Activated CD4-positive, alpha-beta T cell treated with anti-CD3 and anti-CD28 coated beads for 36 hours (primary cell): ENCODE data around the gene CITED1. TPM values are rescaled to one million over a fixed set of nuclear protein-coding genes. Genes with fewer than 3 reads are reported as not detected.
A peak's percentile ranks its signal among the peaks of the same experiment; 100 is the strongest.

Source experiments
- ATAC-seq: fragments of 200-7000 bp; cut with Tn5 transposase; one replicate; pipeline ENCODE4 v1.10.0; 2021; ENCODE audit warnings: mild to moderate bottlenecking, moderate library complexity
- CTCF ChIA-PET: fragments of 350-600 bp; sonication (Branson Sonifier 250); formaldehyde crosslinking; loops from one replicate; lab custom pipeline; 2021; ENCODE audit warnings: antibody characterized with exemption; lab: Charles Lee
- POLR2A ChIA-PET: fragments of 350-600 bp; sonication (Branson Sonifier 250); formaldehyde crosslinking; loops from one replicate; lab custom pipeline; 2021; ENCODE audit warnings: antibody characterized with exemption, inconsistent platforms; lab: Charles Lee
- DNase-seq: peaks from one replicate; pipeline ENCODE4 v3.0.0-alpha.2; 2020
- H3K27ac Mint-ChIP-seq: one replicate; pipeline ENCODE4 v1.8.0; 2021; ENCODE audit warnings: mixed read lengths
- H3K27me3 Mint-ChIP-seq: one replicate; pipeline ENCODE4 v1.8.0; 2021; ENCODE audit warnings: mixed read lengths
- H3K36me3 Mint-ChIP-seq: one replicate; pipeline ENCODE4 v1.8.0; 2021; ENCODE audit warnings: low read depth, mixed read lengths
- H3K4me1 Mint-ChIP-seq: one replicate; pipeline ENCODE4 v1.8.0; 2021; ENCODE audit warnings: mixed read lengths
- H3K4me3 Mint-ChIP-seq: one replicate; pipeline ENCODE4 v1.8.0; 2021; ENCODE audit warnings: mild to moderate bottlenecking, moderate library complexity, mixed read lengths
- H3K9me3 Mint-ChIP-seq: one replicate; pipeline ENCODE4 v1.8.0; 2021; ENCODE audit warnings: low read depth, mixed read lengths
- intact Hi-C, 2 experiments: fragments of 100-400 bp; cut with DNase I in 1 of 2; cut with micrococcal nuclease in 1 of 2; formaldehyde crosslinking; loops; one replicate each; pipeline versions ENCODE4 v1.14.2 to v1.15.1; 2022 to 2024; cut with DNase I, micrococcal nuclease
- total RNA-seq, 2 experiments: library from RNA; stranded (reverse); gene quantifications; one replicate each; pipeline ENCODE4 v1.2.3, GENCODE V29; 2021

The CITED1 gene
- total RNA-seq, 2 experiments from 2014 or later: 0.25 TPM; not detected in 1

- H3K36me3 Mint-ChIP-seq: no peaks in the 10 kb centered on the region
- H3K9me3 Mint-ChIP-seq: no peaks in the 10 kb centered on the region
- POLR2A ChIA-PET: no interaction called here
- DNase-seq (no peak), ATAC-seq (no peak)
- H3K27me3 Mint-ChIP-seq: peaks cover 43% of the 10 kb centered on the region
- CTCF ChIA-PET: interaction anchor here (0.7 to 1.1 kb wide), 3 partner anchors 19 to 264 kb away, joined by 3 to 4 read pairs (median 3); partner anchors contain the start of gene RPS4X
- peak overlapping the region; percentile 32 for H3K4me3 Mint-ChIP-seq
- intact Hi-C loops: loop anchor here (2.0 to 10.0 kb wide), 2 partner anchors 31 to 237 kb away; partner anchors contain the start of gene RPS4X (in 1 of the 2)
- no peak overlapping the region for H3K27ac Mint-ChIP-seq
- peaks cover 24% of the 10 kb centered on the region for H3K4me1 Mint-ChIP-seq
These were observed 1.9 kb upstream of the CITED1 start for GRCh38 chrX:72307646-72308051.

- peak; percentile 40 for ATAC-seq
- ChIA-PET CTCF (interaction anchor here (0.7 to 1.2 kb wide), 4 partner anchors 10 to 264 kb away, joined by 3 to 4 read pairs (median 3); partner anchors contain the start of gene RPS4X), POLR2A (no interaction called here)
- Mint-ChIP-seq H3K4me1 (peaks cover 24% of the 10 kb centered on the region), H3K36me3 (no peaks in the 10 kb centered on the region), H3K9me3 (no peaks in the 10 kb centered on the region), H3K27ac (no peak overlapping the region), H3K27me3 (peaks cover 47% of the 10 kb centered on the region), H3K4me3 (peak overlapping the region; percentile 69)
- intact Hi-C loops: loop anchor here (2.0 to 10.0 kb wide), 2 partner anchors 30 to 238 kb away; partner anchors contain the start of gene RPS4X (in 1 of the 2)
- DNase-seq: peak; percentile 50
These were observed 1.3 kb upstream of the CITED1 start for GRCh38 chrX:72306851-72307645.

- POLR2A ChIA-PET: no interaction called here
- intact Hi-C loops: loop anchor here (2.0 to 10.0 kb wide), 2 partner anchors 29 to 239 kb away; partner anchors contain the start of gene RPS4X (in 1 of the 2)
These were observed 529 bp upstream of the CITED1 start for GRCh38 chrX:72306085-72306801.

GRCh38 chrX:72304877-72305276, 837 bp downstream of the CITED1 start:
- intact Hi-C loops: loop anchor here in 1 of 2 experiments (10.0 kb wide), 1 partner anchor 240 kb away; no protein-coding TSS in a partner anchor
- Mint-ChIP-seq H3K36me3 (no peaks in the 10 kb centered on the region), H3K9me3 (no peaks in the 10 kb centered on the region), H3K4me3 (peak overlapping the region; percentile 33), H3K27ac (no peak overlapping the region), H3K4me1 (peaks cover 24% of the 10 kb centered on the region), H3K27me3 (peaks cover 50% of the 10 kb centered on the region)
- ChIA-PET CTCF (no interaction called here), POLR2A (interaction anchor here (0.6 kb wide), 1 partner anchor 410 kb away, joined by 3 read pairs; no protein-coding TSS in a partner anchor)
- ATAC-seq: no peak
- DNase-seq: no peak

More at GRCh38 chrX:72306085-72306801, 529 bp upstream of the CITED1 start:
- peak overlapping the region; percentile 69 for H3K4me3 Mint-ChIP-seq
- H3K27me3 Mint-ChIP-seq: peaks cover 47% of the 10 kb centered on the region
- CTCF ChIA-PET: interaction anchor here (1.2 kb wide), 1 partner anchor 10 kb away, joined by 3 read pairs; no protein-coding TSS in a partner anchor
- peaks cover 24% of the 10 kb centered on the region for H3K4me1 Mint-ChIP-seq
- H3K9me3 Mint-ChIP-seq: no peaks in the 10 kb centered on the region
- H3K27ac Mint-ChIP-seq: no peak overlapping the region
- peak; percentile 7 for DNase-seq
- H3K36me3 Mint-ChIP-seq: no peaks in the 10 kb centered on the region
- no peak for ATAC-seq

- peaks cover 3% of the 10 kb centered on the region for H3K4me1 Mint-ChIP-seq
- H3K27me3 Mint-ChIP-seq: peaks cover 42% of the 10 kb centered on the region
- no peak overlapping the region for H3K27ac Mint-ChIP-seq
- ATAC-seq (no peak), DNase-seq (no peak)
- H3K36me3 Mint-ChIP-seq: no peaks in the 10 kb centered on the region
- H3K4me3 Mint-ChIP-seq: no peak overlapping the region
- intact Hi-C loops: loop anchor here in 1 of 2 experiments (10.0 kb wide), 1 partner anchor 243 kb away; no protein-coding TSS in a partner anchor
- ChIA-PET CTCF (interaction anchor here (0.7 kb wide), 1 partner anchor 203 kb away, joined by 3 read pairs; no protein-coding TSS in a partner anchor), POLR2A (no interaction called here)
- no peaks in the 10 kb centered on the region for H3K9me3 Mint-ChIP-seq
These were observed 3.9 kb downstream of the CITED1 start for GRCh38 chrX:72301781-72302180.

GRCh38 chrX:72299891-72300630, 5.7 kb downstream of the CITED1 start:
- POLR2A ChIA-PET: no interaction called here
- CTCF ChIA-PET: no interaction called here
- peaks cover 42% of the 10 kb centered on the region for H3K27me3 Mint-ChIP-seq
- ATAC-seq (no peak), DNase-seq (no peak)
- no peak overlapping the region for H3K4me3 Mint-ChIP-seq
- no peaks in the 10 kb centered on the region for H3K9me3 Mint-ChIP-seq
- intact Hi-C loops: loop anchor here (2.0 to 10.0 kb wide), 3 partner anchors 241 to 427 kb away; no protein-coding TSS in a partner anchor
- H3K4me1 Mint-ChIP-seq: peaks cover 3% of the 10 kb centered on the region
- H3K36me3 Mint-ChIP-seq: no peaks in the 10 kb centered on the region
- H3K27ac Mint-ChIP-seq: no peak overlapping the region

- ChIA-PET CTCF (interaction anchor here (0.6 to 1.1 kb wide), 3 partner anchors 9 to 238 kb away, joined by 3 read pairs; no protein-coding TSS in a partner anchor), POLR2A (no interaction called here)
- Mint-ChIP-seq H3K4me3 (no peak overlapping the region), H3K9me3 (no peaks in the 10 kb centered on the region), H3K36me3 (no peaks in the 10 kb centered on the region), H3K27ac (no peak overlapping the region), H3K27me3 (peaks cover 34% of the 10 kb centered on the region), H3K4me1 (no peaks in the 10 kb centered on the region)
- peak; percentile 75 for ATAC-seq
- intact Hi-C loops: loop anchor here in 1 of 2 experiments (2.0 to 5.0 kb wide), 2 partner anchors 243 to 429 kb away; no protein-coding TSS in a partner anchor
- peak; percentile 40 for DNase-seq
These were observed 7.6 kb downstream of the CITED1 start for GRCh38 chrX:72297953-72298730.

- ChIA-PET POLR2A (no interaction called here), CTCF (interaction anchor here (0.8 kb wide), 1 partner anchor 9 kb away, joined by 3 read pairs; no protein-coding TSS in a partner anchor)
- no peak for ATAC-seq
- no peak overlapping the region for H3K4me3 Mint-ChIP-seq
- no peak overlapping the region for H3K27ac Mint-ChIP-seq
- H3K4me1 Mint-ChIP-seq: no peaks in the 10 kb centered on the region
- H3K9me3 Mint-ChIP-seq: no peaks in the 10 kb centered on the region
- intact Hi-C loops: loop anchor here in 1 of 2 experiments (5.0 kb wide), 1 partner anchor 430 kb away; no protein-coding TSS in a partner anchor
- DNase-seq: no peak
- no peaks in the 10 kb centered on the region for H3K36me3 Mint-ChIP-seq
- H3K27me3 Mint-ChIP-seq: peaks cover 28% of the 10 kb centered on the region
These were observed 8.7 kb downstream of the CITED1 start for GRCh38 chrX:72296991-72297390.

GRCh38 chrX:72295745-72296144, 10.0 kb downstream of the CITED1 start:
- Mint-ChIP-seq H3K36me3 (no peaks in the 10 kb centered on the region), H3K4me1 (no peaks in the 10 kb centered on the region), H3K9me3 (no peaks in the 10 kb centered on the region), H3K4me3 (no peak overlapping the region), H3K27ac (no peak overlapping the region), H3K27me3 (peaks cover 28% of the 10 kb centered on the region)
- ATAC-seq (no peak), DNase-seq (no peak)
- ChIA-PET CTCF (interaction anchor here (0.6 kb wide), 1 partner anchor 1084 kb away, joined by 3 read pairs; no protein-coding TSS in a partner anchor), POLR2A (no interaction called here)
- intact Hi-C loops: loop anchor here in 1 of 2 experiments (5.0 kb wide), 1 partner anchor 432 kb away; no protein-coding TSS in a partner anchor

GRCh38 chrX:72294497-72294896, 11.2 kb downstream of the CITED1 start:
- ChIA-PET CTCF (interaction anchor here (0.7 kb wide), 1 partner anchor 323 kb away, joined by 4 read pairs; no protein-coding TSS in a partner anchor), POLR2A (no interaction called here)
- no peaks in the 10 kb centered on the region for H3K4me1 Mint-ChIP-seq
- ATAC-seq (no peak), DNase-seq (no peak)
- intact Hi-C loops: no loop called here
- H3K27ac Mint-ChIP-seq: no peak overlapping the region
- peaks cover 21% of the 10 kb centered on the region for H3K27me3 Mint-ChIP-seq
- no peaks in the 10 kb centered on the region for H3K9me3 Mint-ChIP-seq
- no peak overlapping the region for H3K4me3 Mint-ChIP-seq
- H3K36me3 Mint-ChIP-seq: no peaks in the 10 kb centered on the region
